ENCODE data around the gene SMAD4. TPM values are rescaled to one million over a fixed set of nuclear protein-coding genes. Genes with fewer than 3 reads are reported as not detected.

SMAD4 gene
- total and polyA plus RNA-seq, 10 donors = 8.9 to 139 (median 95.9) TPM

- DNase-seq = no peak
- TF ChIP-seq CTCF (IDR thresholded peaks at IDR 0.05 in 8 of 11, conservative IDR thresholded peaks at IDR 0.05 in 3 of 11) (no peak), POLR2AphosphoS5 (IDR thresholded peaks at IDR 0.05) (no peak), POLR2A (IDR thresholded peaks at IDR 0.05) (no peak)
- Histone ChIP-seq H3K27me3 (replicated peaks in 1 of 7) (no peaks in the 10 kb centered on the region), H3K9me3 (no peaks in the 10 kb centered on the region), H3K4me3 (no peak overlapping the region), H3K36me3 (peaks cover 0 to 15% (median 0%) of the 10 kb centered on the region in 6 donors), H3K27ac (no peak overlapping the region), H3K4me1 (peaks cover 43 to 100% (median 96%) of the 10 kb centered on the region in 6 donors)
- intact Hi-C loops (cut with DNase I; ENCODE audit: low total_unique reads) = no loop called here
- 47 to 75% (median 70%) methylated on average over 6 of the region's 6 CpGs for WGBS, 5 donors
These were observed 8.1 kb downstream of the SMAD4 start for GRCh38 chr18:51038110-51038509.

GRCh38 chr18:51039138-51040112 lies 9.4 kb downstream of the SMAD4 start:
- Histone ChIP-seq H3K4me3 (no peak overlapping the region), H3K27ac (peak overlapping the region in 1 of 8 donors; percentile 7), H3K4me1 (peaks cover 38 to 100% (median 98%) of the 10 kb centered on the region in 6 donors), H3K27me3 (replicated peaks in 1 of 7) (no peaks in the 10 kb centered on the region), H3K9me3 (no peaks in the 10 kb centered on the region), H3K36me3 (peaks cover 0 to 10% (median 0%) of the 10 kb centered on the region in 6 donors)
- no peak for DNase-seq
- 44 to 55% (median 51%) methylated on average over 8 of the region's 8 CpGs for WGBS, 5 donors
- intact Hi-C loops (cut with DNase I; ENCODE audit: low total_unique reads) = no loop called here
- TF ChIP-seq POLR2A (IDR thresholded peaks at IDR 0.05) (no peak), POLR2AphosphoS5 (IDR thresholded peaks at IDR 0.05) (no peak), CTCF (IDR thresholded peaks at IDR 0.05 in 8 of 11, conservative IDR thresholded peaks at IDR 0.05 in 3 of 11) (no peak)

GRCh38 chr18:51041677-51042352 lies 11.8 kb downstream of the SMAD4 start:
- Histone ChIP-seq H3K4me3 (no peak overlapping the region), H3K9me3 (no peaks in the 10 kb centered on the region), H3K4me1 (peaks cover 33 to 100% (median 92%) of the 10 kb centered on the region in 6 donors), H3K36me3 (peaks cover 0 to 7% (median under 1%) of the 10 kb centered on the region in 6 donors), H3K27ac (peak overlapping the region in 1 of 8 donors; percentile 13), H3K27me3 (replicated peaks in 1 of 7) (no peaks in the 10 kb centered on the region)
- DNase-seq = no peak
- intact Hi-C loops (cut with DNase I; ENCODE audit: low total_unique reads) = no loop called here
- WGBS, 5 donors = 91 to 100% (median 98%) methylated on average over 3 of the region's 3 CpGs
- TF ChIP-seq POLR2AphosphoS5 (IDR thresholded peaks at IDR 0.05) = no peak
- no peak for TF ChIP-seq POLR2A (IDR thresholded peaks at IDR 0.05)
- TF ChIP-seq CTCF (IDR thresholded peaks at IDR 0.05 in 8 of 11, conservative IDR thresholded peaks at IDR 0.05 in 3 of 11) = no peak
